ENCODE results near the gene PHLDB2.

DNA sequence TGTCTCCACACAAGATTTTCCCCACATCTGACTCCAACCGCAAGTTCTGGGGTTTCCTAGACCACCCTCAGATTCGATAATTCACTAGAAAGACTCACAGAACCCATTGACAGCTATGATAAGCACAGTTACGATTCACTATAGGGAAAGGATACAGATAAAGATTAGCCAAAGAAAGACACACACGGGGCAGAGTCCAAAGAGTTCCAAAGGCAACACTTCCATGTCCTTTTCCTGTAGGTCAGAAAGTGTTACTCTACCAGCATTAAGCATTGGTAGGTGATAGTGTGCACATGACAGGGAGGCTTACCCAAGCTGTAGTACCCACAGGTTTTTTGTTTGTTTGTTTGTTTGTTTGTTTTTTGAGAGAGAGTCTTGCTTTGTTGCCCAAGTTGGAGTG lies 48.1 kb downstream of the PHLDB2 start:
- TF ChIP-seq, protein P1, sequence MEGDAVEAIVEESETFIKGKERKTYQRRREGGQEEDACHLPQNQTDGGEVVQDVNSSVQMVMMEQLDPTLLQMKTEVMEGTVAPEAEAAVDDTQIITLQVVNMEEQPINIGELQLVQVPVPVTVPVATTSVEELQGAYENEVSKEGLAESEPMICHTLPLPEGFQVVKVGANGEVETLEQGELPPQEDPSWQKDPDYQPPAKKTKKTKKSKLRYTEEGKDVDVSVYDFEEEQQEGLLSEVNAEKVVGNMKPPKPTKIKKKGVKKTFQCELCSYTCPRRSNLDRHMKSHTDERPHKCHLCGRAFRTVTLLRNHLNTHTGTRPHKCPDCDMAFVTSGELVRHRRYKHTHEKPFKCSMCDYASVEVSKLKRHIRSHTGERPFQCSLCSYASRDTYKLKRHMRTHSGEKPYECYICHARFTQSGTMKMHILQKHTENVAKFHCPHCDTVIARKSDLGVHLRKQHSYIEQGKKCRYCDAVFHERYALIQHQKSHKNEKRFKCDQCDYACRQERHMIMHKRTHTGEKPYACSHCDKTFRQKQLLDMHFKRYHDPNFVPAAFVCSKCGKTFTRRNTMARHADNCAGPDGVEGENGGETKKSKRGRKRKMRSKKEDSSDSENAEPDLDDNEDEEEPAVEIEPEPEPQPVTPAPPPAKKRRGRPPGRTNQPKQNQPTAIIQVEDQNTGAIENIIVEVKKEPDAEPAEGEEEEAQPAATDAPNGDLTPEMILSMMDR (conservative IDR thresholded peaks at IDR 0.05; ENCODE audit: low read depth, low read length) = no peak
- TF ChIP-seq EZH2phosphoT487 (IDR thresholded peaks at IDR 0.05; ENCODE audit: borderline replicate concordance, low read length) (no peak), EZH2 (IDR thresholded peaks at IDR 0.05; ENCODE audit: low read length, unreplicated experiment) (no peak)

Measured in PC-3 (cell line).